Measurements from ENCODE around the gene PPDPF.

PPDPF gene

GRCh38 chr20:63487781-63488241, 32.8 kb upstream of the PPDPF start:
- no peak for DNase-seq (ENCODE audit: low spot score)

DNA sequence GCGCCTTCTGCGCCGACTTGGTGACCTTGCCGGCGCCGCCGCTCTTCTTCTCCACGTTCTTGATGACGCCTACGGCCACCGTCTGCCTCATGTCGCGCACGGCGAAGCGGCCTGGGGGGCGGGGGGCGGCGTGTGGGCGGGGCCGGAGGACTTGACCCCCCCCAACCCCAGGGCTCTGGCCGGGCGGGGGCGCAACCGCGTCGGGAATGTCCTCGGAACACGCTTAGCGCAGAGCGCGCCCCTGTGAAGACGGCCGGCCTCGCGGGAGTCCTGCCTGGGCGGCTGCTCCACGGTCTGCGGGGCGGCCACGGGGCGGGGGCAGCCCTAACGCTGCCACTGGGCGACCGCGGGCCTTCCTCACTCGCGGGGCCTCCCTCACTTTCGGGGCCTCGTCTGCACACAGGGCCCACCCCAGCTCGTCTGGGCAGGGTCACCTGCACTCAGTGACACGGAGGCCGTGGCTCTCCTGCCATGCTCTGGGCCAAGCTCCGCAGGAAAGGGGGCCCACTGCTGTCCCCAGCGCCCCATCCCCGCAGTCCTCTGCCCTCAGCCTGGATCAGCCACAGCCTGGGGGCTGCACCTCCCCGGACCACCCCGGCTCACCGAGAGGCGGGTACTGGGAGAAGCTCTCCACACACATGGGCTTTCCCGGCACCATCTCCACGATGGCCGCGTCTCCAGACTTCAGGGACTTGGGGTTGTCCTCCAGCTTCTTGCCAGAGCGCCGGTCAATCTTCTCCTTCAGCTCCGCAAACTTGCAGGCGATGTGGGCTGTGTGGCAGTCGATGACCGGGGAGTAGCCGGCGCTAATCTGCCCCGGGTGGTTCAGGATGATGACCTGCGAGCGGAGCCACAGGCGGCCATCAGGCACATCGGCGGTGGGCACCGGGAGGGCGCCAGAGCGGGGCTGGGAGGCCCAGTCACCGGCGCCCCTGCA, 32.0 kb upstream of the PPDPF start:
- no peak for DNase-seq (ENCODE audit: low spot score)

GRCh38 chr20:63490416-63490815, 30.1 kb upstream of the PPDPF start:
- DNase-seq (ENCODE audit: low spot score): peak; percentile 17

GRCh38 chr20:63491078-63491477, 29.5 kb upstream of the PPDPF start:
- peak; percentile 10 for DNase-seq (ENCODE audit: low spot score)

DNA sequence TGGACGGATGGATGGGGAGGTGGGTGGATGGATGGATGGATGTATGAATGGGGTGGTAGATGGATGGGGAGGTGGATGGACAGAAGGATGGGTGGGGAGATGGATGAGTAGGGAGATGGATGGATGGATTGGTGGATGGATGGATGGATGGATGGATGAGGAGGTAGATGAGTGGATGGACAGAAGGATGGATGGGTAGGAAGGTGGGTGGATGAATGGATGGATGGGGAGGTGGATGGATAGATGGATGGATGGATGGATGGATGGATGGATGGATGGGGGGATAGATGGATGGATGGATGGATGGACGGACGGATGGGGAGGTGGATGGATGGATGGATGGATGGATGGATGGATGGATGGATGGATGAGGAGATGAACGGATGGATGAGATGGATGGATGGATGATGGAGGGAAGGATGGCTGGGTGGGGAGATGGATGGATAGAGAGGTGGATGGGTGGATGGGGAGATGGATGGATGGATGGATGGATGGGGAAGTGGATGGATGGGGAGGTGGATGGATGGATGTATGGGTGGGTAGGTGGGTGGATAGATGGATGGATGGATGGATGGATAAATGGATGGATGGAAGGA, 28.8 kb upstream of the PPDPF start:
- DNase-seq (ENCODE audit: low spot score): no peak

- DNase-seq (ENCODE audit: low spot score): no peak
These were observed 28.0 kb upstream of the PPDPF start for GRCh38 chr20:63492518-63492917.

DNA sequence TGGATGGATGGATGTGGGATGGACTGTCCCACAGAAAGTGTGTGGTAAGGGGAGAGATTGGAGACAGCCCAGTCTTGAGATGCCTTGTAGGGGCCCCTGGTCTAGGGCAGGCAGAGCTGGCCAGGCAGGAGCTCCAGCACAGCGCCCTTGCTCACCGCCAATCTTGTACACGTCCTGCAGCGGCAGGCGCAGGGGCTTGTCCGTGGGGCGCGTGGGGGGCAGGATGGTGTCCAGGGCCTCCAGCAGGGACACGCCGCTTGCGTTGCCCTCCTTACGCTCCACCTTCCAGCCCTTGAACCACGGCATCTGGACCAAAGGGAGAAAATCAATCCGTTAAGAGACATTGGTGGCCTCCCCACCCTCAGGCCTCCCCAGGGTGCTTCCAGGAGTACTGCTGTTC, 27.6 kb upstream of the PPDPF start:
- no peak for DNase-seq (ENCODE audit: low spot score)

DNA sequence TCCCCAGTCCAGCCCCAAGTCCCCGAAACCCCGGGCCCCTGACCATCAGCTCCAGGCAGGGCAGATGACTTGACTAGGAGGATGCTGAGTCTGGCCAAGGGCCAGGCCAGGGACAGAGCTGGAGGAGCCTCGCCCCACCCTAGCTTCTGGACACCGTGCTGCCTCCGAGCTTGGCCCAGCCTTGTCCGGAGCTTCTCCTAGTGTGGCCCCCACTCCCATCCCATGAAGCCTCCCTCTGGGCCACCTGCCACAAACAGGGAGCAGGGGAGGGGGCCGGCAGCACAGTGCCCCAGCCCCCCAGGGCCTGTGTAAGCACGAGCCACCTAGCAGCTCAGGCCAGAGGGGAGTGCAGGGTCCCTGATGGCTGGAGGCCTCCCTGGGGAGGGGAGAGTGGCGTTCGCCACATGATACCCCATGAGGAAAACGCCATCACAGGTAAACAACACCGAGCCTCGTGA, 27.0 kb upstream of the PPDPF start:
- DNase-seq (ENCODE audit: low spot score): no peak

DNA sequence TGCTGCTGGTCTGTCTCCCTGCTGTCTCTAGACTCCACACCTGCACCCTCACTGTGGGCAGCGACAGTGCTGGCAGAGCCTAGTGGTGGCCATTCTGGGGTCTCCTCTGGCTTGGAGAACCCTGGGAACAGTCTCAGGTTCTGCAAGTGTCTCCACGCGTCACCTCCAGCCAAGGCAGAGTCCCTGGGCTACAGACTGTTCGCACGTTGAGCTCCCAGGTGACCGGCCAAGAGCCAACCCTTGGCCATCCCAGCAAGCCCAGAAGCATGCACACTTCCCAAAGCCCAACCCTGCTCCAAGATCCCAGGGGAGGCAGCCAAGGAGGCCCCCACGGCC, 26.5 kb upstream of the PPDPF start:
- DNase-seq (ENCODE audit: low spot score): peak; percentile 14

DNA sequence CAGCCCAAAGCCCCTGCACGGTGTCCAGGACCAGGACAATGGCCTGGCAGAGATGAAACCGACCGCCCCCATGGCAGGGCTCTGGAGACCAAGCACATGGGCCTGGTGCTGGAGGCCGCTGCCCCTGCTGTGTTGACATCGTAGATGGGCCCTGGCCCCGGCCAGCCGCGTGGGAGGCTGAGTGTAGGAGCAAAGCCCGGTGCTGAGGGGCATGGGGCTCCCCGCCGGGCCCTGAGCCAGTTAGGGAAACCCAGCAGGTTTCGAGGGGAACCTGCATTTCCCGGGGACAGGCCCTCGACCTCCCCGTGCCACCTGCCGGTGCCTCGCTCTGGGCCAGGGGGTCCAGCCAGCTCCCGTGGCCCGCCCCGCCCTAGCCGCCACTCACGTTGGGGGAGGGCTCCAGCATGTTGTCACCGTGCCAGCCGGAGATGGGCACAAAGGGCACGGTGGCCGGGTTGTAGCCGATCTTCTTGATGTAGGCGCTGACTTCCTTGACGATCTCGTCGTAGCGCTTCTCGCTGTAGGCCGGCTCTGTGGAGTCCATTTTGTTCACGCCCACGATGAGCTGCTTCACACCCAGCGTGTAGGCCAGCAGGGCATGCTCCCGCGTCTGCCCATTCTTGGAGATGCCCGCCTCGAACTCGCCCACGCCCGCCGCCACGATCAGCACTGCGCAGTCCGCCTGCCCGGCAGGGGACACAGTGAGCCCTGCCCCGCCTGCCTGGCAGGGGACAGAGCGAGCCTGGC, 26.0 kb upstream of the PPDPF start:
- peak; percentile 21 for DNase-seq (ENCODE audit: low spot score)

GRCh38 chr20:63495167-63495720, 25.3 kb upstream of the PPDPF start:
- no peak for DNase-seq (ENCODE audit: low spot score)

DNA sequence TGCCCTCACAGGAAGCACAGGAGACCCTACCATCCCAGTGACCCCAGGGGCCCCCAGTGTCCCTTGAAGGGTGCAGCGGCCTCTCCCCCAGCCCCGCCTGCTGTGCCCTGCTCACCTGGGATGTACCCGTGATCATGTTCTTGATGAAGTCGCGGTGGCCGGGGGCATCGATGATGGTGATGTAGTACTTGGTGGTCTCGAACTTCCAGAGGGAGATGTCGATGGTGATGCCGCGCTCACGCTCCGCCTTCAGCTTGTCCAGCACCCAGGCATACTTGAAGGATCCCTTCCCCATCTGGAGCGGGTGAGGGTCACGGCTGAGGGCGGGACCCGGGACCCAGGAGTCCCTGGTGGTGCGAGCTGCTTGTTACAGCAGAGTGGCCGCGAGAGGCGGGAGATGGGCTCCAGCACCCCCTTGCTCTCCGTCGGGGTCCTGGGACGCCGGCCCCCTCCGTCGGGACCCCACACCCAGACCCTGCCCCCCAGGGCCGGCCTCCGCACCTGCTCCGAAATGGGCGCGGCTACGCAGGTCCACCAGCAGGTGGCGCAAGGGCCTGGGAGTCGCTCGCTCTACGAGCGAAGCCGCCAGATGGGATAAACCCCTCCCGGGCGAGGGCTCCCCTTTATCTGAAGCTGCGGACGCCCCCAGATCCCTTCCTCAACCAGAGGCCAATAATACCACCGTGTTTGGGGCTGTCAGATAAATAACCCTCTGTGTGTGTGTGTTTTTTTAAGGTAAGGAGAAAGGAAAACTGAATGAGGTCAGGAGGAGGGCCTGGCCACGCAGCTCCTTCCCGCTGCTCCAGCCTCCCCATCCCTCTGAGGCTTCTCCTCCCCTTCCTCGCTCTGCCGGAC, 24.6 kb upstream of the PPDPF start:
- DNase-seq (ENCODE audit: low spot score): peak; percentile 88

DNA sequence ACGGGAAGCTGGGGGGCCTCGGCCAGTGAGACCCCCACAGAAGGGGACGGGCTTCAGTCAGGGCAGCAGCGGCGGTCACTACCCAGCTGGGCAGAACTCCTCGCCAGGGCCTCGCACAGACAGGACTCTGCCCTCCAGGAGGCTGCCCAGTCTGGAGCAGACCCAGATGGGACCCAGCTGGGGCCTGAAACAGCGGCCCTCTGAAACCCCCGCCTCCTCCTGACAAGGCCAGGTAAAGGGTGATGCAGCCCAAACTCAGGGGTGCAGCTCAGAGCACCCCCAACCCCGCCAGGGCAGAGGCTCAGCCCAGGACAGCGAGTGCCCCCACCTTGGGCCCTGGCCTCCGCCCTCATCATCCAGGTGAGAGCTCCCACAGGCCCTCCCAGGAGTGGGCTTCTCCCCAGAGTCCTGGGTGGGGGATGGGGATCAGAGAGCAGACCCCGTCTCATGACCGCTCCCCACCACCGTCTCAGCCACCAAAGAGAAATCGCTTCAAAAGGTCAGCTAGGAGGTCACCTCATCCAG, 23.9 kb upstream of the PPDPF start:
- DNase-seq (ENCODE audit: low spot score): no peak

GRCh38 chr20:63497138-63497945, 23.2 kb upstream of the PPDPF start:
- DNase-seq (ENCODE audit: low spot score): peak; percentile 39

- peak; percentile 70 for DNase-seq (ENCODE audit: low spot score)
These were observed 22.3 kb upstream of the PPDPF start for GRCh38 chr20:63497946-63498935.

GRCh38 chr20:63498960-63499337, 21.6 kb upstream of the PPDPF start, which contains the start of gene EEF1A2:
TSS of gene EEF1A2 (minus strand) at chr20:63499083. CDS start at chr20:63497763, 1,320 bp downstream.
- DNase-seq (ENCODE audit: low spot score): peak; percentile 91

- DNase-seq (ENCODE audit: low spot score): no peak
These were observed 21.1 kb upstream of the PPDPF start for GRCh38 chr20:63499338-63499969.

GRCh38 chr20:63500151-63500901, 20.2 kb upstream of the PPDPF start:
- peak; percentile 30 for DNase-seq (ENCODE audit: low spot score)

All from D341Med (cell line).